HG02981 (cell line): ENCODE data around the gene MUSK.
"Not testable (repeated sequence)": the region's sequence is repeated elsewhere in the genome, so short reads cannot be mapped to it uniquely, and the experiment has no call there.

Experiments used
- ATAC-seq: cut with Tn5 transposase; IDR thresholded peaks from one replicate; pipeline ENCODE4 v1.9.1; 2021; ENCODE audit warnings: mild to moderate bottlenecking, moderate library complexity; ENCODE audit not compliant: unreplicated experiment

MUSK gene

DNA sequence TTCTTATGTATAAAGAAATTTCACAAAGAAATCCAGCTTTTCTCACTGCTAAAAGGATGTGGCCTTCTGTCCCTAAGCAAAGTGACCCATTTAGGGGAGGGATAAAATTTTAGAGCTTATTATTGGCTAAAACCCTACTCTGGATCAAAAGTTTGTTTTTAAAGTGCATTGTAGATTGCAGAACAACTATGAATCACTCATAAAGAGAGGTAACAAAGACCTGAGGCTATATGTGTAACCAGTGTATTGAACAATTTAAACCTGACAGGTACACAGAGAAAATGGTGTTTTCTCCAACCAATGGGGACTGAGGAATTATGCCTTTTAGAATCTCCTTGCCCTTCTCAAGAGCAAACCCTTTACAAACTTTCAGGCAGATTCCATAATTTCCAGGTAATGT is 86.6 kb downstream of the MUSK start:
- no peak for ATAC-seq

DNA sequence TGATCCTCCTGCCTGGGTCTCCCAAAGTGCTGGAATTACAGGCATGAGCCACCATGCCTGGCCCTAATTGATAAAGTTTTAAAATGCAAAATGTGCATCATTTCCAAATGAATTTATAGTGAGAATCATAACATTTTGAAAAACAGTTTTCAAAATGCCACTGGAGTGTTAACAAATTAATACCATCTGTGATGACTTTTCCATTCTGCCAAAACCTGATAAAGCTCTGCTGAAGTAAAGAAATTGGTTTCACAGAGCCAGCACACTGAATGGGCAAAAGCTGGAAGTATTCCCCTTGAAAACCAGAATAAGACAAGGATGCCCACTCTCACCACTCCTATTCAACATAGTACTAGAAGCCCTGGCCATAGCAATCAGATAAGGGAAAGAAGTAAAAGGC is 89.6 kb downstream of the MUSK start:
- ATAC-seq: no peak

DNA sequence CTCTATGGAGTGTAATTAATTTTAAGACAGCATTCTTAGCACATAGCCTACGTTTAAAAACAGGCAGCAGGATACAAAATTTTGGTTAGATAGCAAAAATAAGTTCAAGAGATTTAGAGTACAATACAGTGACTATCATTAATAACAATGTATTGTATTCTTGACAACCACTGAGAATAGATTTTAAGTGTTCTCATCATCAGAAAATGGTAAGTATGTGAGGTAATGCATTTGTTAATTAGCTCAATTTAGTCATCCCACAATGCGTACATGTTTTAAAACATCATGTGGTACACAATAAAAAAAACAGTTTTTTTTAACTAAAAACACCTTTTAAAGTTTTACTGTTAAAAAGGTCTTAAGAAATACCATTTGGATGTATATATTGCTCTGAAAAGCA is 94.2 kb downstream of the MUSK start:
- ATAC-seq: no peak

DNA sequence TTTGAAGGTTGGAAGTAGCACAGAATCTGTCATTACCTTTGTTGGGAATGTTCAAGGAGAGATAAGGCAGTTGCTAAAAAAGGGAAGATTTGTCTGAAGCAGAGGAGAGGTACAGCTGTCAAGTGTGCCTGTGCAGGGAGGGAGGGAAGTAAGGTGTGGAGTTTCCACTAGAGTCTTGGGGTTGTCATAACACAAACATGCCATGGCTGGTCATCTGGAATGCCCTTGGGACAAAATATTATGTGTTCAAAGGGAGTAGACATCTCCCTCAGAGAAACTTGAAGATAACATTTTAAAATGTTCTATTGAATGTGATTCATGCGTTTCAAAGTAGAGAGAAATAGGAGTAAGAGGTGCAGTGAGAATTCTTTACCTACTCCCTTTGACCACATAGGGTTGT is 95.0 kb downstream of the MUSK start:
- no peak for ATAC-seq

DNA sequence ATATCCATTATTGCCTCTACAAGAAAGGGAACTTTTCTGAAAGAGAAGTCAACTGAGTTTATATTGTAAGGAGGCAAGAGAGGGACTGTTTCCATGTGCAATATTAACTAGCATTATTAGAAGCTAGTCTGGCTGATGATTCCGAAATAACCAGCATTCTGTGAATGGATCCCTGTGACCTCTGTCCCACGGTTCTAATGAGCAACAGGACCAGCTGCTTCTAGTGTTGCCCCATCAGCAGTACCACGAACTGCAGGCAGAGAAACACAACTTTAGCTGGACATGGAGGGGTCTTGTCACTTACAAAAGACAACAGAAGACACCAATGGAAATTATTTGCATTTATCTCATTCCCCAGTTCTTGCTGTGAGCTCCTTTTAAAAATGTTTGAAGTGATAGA is 95.4 kb downstream of the MUSK start:
- ATAC-seq: no peak

DNA sequence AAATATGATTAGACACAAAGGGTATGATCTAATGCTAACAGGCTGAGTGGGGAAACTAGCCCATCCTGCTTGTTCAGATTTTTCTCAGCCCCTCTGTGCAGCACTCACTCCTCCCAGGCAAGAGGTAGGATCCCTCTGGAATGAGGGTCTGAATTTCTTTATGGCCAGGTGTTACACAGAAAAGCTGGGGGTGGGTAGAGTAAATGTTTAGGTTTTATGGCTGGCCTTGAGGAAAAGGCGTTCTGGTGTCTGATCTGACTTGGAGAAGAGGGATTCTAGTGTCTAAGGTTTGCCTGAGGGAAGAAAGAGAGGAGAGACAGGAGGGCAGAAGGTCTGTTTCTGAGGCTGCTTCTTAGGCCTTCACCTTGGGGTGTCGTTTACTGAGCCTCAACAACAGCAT is 97.3 kb downstream of the MUSK start:
- ATAC-seq: no peak

DNA sequence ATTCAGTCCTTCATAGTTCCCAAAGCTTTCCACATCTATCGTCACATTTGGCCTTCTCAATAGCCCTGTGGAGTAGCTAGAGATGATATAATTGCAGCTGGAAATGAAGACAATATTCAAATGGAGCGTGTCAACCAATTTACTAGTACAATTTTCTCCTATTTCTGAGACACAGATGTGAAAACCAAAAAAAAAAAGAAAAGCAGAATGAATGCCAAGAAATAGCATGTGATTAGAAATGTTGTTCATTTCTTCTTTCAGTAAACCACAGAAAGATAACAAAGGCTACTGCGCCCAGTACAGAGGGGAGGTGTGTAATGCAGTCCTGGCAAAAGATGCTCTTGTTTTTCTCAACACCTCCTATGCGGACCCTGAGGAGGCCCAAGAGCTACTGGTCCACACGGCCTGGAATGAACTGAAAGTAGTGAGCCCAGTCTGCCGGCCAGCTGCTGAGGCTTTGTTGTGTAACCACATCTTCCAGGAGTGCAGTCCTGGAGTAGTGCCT is 99.0 kb downstream of the MUSK start:
- ATAC-seq: no peak

DNA sequence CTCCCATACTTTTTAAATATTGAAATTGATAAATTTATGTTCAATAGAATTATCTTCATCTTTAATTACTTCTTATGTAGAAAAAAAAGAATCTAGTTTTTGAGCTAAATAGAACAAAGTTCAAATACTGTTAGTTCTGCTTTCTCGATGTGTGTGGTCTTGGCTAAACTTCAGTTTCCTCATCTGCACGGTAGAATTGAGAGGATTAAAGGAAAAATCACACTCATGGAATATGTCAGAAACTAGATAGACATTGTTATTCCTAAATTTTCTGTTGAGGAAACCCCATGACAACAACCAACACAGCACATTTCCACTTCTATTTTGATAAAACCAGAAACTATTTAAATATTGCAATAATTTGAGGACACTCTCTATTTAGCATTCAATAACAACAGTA is 100.3 kb downstream of the MUSK start:
- ATAC-seq: no peak

DNA sequence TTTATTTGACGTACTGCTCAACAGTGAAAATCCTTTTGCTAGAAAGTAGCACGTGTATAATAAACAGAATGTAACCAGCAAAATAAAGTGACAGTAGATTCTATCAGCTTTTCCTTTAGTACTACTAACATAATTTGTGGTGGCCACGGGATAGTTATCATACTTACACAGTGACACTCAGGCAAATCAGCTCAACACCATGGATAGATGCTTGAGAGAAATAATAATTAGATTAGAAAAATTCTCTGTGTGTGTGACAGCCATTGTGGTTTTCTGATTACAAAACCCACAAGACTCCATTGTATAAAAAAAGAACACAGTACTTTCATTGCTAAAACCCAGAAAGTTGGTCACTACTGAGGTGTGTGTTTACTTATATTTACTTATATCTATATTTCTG is 101.1 kb downstream of the MUSK start:
- ATAC-seq: no peak

DNA sequence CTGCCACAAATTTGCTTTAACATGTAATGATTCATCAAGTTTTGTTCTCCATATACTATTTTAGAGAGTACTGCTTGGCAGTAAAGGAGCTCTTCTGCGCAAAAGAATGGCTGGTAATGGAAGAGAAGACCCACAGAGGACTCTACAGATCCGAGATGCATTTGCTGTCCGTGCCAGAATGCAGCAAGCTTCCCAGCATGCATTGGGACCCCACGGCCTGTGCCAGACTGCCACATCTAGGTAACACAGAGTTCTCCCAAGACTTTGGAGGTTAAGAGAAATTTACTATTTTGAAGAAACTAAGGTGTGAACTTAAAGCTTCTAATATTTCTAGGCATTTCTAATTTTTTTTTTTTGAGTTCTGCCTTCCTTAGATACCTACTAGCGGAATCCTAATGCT is 107.1 kb downstream of the MUSK start:
- no peak for ATAC-seq

DNA sequence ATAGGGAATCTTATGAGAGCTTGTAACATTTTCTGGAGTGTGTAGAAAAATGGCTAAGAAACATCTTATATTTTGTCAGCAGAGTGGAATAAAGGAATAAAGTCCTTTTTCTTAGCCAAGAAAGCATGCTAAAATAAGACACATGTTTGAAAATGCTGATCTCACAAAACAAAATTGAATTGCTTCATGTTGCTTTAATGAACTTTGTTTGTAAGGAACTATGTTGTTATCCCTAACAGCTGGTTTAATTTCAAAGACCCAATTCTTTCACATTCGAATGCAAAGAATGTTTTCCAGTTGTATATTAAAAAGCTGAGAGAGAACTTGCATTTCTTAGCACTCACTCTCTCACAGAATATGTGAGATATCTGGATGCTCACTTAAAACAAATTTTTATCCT is 107.6 kb downstream of the MUSK start:
- ATAC-seq: no peak

DNA sequence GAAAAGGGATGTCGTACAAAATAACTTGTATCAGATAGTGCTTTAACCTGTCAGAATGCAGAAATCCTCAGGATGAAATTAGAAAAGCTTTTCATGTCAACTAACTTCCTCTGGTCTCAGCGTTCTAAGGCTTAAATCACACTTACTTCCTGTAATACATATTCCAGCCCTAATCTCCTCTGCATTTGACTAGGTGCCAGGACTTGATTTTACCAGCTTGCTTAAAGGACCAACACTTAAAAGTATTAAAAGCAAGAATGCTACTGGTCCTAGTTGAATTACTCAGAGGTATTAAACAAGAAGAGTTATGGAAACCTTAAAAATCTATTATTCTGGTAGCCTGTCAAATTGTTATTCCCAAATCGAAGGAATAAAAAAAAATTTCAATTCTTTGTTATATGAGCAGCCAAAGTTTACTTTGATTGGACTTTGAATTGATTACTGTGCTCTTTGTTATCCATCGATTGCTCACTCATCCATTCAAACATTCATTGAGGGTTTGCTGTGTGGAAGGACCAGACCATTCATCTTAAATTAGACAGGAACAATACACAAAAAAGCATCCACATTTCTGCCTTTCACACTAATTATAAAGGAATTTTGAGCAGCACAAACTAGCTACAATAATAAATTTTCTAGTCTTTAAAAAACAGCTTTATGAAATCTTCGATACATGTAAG is 108.7 kb downstream of the MUSK start:
- no peak for ATAC-seq

DNA sequence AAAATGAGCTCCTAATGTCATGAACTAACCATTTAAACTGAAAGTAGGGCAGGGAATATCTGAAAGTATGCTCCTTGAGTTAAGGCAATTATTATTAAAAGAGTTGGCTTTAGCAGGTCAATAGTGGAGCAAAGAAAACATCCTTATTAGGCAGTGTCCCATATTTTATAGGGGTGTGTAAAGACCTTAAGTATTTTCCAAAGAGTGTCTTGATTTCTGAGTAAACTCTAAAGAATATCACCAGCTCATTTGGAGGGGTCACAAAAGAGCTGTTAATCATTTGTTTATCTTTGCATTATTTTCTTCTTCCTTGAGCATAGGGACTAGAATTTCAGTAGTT is 109.3 kb downstream of the MUSK start:
- no peak for ATAC-seq

DNA sequence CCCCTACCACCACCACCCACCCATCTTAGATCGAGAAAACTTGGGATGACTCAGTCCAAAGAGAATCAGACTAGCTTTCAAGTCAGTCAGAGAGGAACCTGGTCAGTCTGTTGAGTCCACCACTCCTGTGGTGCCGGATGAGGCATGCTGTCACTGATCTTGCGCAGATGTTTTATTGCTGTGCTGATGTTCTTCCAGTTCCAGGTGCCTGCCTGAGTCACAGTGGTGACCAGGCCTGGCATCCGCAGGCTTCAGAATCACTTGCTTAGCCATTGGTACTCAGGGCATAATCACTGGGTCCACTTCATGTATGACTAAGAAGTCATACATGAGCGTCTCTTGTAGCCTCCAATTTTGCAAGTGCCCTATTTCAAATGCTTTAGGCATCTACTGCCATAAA is 114.1 kb downstream of the MUSK start:
- ATAC-seq: no peak

DNA sequence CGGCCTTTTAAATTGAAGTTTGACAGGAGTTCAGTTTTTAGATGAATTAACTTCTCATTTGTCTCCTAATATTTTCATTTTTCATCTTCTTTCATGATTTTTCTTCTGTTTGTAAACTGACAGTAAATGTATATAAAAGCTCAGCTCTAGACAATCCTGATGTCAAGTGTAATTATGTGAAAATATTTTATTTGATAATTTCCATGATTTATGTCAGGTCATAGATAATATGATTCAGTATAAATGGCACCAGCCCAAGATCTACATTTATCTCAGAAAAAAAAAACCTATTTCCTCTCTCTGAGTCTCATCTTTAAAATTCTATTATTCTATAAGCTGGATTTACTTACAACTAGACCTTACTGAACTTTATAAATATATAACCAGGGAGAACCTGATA is 115.7 kb downstream of the MUSK start:
- no peak for ATAC-seq

DNA sequence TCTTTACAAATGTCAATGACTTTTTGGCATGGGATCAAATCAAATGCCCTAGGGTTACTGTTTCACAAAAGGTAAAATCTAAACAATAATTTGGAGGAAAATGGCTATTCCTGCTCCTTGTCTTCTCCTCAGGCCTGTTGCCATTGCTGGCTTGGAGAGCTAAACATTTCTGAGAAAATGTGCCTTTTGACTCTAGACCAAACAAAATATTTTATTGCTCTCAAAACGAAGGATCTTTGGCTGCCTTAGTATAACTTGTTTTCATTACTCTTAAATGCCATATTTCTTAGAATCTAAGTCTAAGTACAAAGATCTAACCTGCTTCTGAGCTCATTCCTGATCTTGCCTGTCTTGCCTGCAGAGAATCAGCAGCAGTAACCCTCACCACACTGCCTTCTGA is 116.6 kb downstream of the MUSK start:
- ATAC-seq: no peak

DNA sequence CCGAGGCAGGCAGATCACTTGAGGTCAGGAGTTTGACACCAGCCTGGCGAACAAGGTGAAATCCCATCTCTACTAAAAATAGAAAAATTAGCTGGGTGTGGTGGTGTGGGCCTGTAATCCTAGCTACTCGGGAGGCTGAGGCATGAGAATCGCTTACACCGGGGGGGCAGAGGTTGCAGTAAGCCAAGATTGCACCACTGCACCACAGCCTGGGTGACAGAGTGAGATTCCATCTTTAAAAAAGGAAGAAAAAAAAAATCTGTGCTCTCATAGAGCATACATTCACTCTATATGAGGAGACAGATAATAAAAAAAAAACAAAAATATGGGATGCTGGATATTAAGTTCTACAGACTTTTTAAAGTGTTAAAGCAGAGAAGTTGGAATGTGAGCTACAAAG is 119.8 kb downstream of the MUSK start:
- not testable (repeated sequence) for ATAC-seq

DNA sequence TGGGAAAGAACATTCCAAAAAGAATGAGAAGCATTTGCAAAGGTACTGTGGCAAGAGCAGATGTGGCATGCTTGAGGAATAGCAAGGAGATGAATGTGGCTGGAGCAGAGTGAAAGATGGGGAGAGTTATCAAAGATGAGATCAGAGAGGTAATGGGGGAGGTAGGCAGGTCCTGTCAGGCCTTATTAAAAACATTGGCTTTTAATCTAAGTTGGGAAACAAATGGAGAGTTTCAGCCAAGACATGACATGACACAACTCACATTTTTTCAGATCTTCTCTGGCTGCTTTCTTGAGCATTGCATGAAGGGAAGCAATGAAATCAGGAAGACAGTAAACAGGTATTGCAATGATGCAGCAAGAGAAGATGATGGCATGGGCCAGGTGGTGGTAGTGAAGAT is 120.3 kb downstream of the MUSK start:
- no peak for ATAC-seq

DNA sequence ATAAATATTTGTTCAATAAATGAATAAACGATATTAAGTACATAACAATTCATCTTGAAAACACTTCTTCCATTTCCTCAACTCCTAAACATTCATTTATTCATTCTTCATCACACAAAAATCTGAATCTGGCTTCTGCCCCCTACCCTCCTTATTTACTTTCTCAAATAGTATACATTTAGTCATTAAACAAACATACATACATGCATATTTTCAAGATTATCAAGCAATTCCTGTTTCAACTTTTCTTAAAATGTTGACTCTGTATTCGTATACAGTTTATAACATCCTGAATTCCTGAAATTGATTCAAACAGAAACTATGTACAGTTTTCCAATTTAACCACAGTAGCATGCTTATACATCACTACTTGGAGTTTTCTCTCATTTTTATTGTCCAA is 129.0 kb downstream of the MUSK start:
- ATAC-seq: no peak

DNA sequence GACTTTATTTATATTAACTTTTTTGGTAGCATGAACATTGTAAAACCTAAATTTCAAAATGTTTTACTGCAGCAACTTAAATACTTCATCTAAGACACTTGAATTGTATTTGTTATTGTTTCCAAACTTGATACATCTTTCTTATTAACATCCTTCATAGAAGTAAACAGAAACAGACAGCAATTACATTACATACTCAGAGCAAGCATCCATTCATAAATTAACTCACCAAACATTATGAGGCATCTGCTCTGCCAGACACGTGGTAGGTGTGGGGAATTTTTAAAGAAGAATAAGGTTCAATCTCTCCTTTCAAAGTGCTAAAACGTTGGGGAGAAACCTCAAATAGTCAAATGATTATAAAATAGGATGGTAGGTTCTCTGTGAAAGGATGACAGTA is 130.8 kb downstream of the MUSK start:
- no peak for ATAC-seq

DNA sequence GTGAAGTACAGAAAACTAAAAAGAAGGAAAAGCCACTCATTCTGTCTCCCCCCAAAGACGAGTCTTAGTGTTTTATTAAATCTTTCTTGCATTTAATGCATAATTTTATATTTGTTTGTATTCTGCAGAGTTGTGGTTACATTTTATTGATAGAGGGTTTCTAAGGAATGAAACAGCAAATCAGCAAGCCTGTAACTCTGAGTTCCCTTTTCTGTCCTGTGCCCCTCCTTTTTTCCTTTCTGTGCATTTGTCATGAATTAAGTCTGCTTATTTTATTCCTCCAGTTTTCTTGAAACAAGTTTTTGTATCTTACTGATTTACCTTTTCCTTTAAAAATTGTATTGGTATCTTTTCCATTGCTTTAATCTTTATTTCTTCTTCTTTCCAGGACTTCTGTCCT is 132.8 kb downstream of the MUSK start:
- ATAC-seq: no peak

DNA sequence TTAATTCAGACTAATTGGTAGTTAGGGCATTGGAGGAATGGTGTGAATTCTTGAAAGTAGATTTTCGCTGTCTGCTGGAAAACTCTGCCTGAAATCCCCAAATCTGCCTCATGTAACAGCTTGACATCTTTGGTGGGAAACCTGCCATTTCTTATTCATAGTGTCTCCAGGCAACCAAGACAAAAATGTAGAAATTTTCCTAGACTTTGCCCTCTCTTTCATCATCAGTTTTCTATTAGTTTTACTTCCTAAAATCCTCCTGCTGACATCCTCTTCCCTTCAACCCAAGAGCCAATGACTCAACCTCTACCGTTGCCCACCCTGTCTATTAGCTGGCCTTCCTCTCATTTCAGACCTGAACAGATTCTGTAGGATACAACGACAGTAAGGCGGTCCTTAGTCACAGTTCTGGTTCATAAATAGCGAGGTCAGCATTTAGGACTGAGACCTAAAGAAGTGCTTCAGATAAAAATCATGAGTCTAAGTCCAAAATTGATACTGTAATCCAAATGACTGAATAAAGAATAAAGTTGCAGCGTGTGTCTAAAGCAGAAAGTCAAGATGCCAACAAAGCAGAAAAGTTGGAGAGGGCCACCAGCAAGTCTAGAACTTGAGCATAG is 133.9 kb downstream of the MUSK start:
- ATAC-seq: no peak

DNA sequence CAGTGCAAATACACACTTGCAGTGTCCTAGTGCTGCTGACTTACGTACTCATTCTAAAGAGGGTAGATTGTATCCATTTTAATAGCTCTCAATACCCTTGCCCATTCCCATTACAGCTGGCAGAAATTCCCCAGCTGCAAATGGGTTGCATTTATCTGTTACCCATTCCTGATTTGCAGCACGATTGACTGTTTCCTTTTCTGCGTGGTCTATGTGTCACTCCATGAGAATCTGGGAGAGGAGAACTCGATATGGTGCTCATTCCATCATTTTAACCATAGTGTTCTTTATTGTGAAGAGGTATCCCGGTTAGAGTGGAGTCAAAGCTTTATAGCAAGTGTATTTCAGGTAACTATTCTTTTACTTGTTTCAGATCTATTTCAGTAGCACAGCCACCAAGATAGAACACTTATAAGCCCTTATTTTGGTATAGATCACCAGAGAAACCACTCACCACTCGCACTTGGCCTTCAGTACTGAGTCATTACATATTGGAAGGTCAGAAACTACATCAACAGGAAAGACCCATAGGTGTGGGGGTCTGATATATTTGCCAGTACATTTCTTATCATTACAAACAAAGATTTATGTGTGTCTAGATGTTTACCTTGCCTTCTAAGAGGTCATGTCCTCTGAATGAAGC is 139.5 kb downstream of the MUSK start:
- peak; percentile 65 for ATAC-seq
